Measurements from ENCODE around the gene DLGAP1. TPM values are rescaled to one million over a fixed set of nuclear protein-coding genes. Genes with fewer than 3 reads are reported as not detected.

DLGAP1 gene
- polyA plus RNA-seq, 1 of the 3 experiments (the other 2 are of a cell fraction): not detected

GRCh38 chr18:4333043-4333442 is 122.1 kb downstream of the DLGAP1 start:
- no peak overlapping the region for H3K4me2 ChIP-seq

GRCh38 chr18:4319738-4320677 is 135.1 kb downstream of the DLGAP1 start:
- Histone ChIP-seq H3K27ac (ENCODE audit: low read depth in 2 of 2, low read length in 1 of 2) (no peak overlapping the region), H3K4me3 (ENCODE audit: low read depth in 2 of 2, low read length in 1 of 2) (no peak overlapping the region), H3K4me1 (ENCODE audit: control insufficient read depth in 1 of 2, insufficient read depth in 2 of 2, low read depth in 1 of 2, low read length in 1 of 2) (no peaks in the 10 kb centered on the region), H3F3A (replicated peaks; ENCODE audit: insufficient read depth) (no peaks in the 10 kb centered on the region), H2AFZ (ENCODE audit: low read depth) (no peak overlapping the region), H3K9ac (no peak overlapping the region), H3K36me3 (replicated peaks in 1 of 2; ENCODE audit: control insufficient read depth in 1 of 2, insufficient read depth in 2 of 2, low read length in 1 of 2) (no peaks in the 10 kb centered on the region), H3K4me2 (no peak overlapping the region), H3K9me2 (no peaks in the 10 kb centered on the region), H4K20me1 (ENCODE audit: insufficient read depth) (no peaks in the 10 kb centered on the region), H3K27me3 (ENCODE audit: insufficient read depth) (no peaks in the 10 kb centered on the region), H3K79me2 (ENCODE audit: insufficient read depth) (no peaks in the 10 kb centered on the region), H3K9me3 (no peaks in the 10 kb centered on the region)
- POLR2A ChIA-PET: no interaction called here
- CTCF ChIA-PET: no interaction called here
- DNase-seq: no peak
- 0% methylated on average over 3 of the region's 3 CpGs for WGBS (ENCODE audit: low lambda C conversion rate)
- no peak for TF ChIP-seq REST (IDR thresholded peaks at IDR 0.05; ENCODE audit: low read depth, low read length)
- no peak for TF ChIP-seq CTCF (IDR thresholded peaks at IDR 0.05)
- no peak for TF ChIP-seq FOXM1 (IDR thresholded peaks at IDR 0.05; ENCODE audit: low read depth)
- no peak for TF ChIP-seq ZBTB33 (IDR thresholded peaks at IDR 0.05; ENCODE audit: borderline replicate concordance, low read depth)
- TF ChIP-seq EP300 (IDR thresholded peaks at IDR 0.05; ENCODE audit: borderline replicate concordance in 1 of 2, low read depth in 1 of 2, low read length in 1 of 2): no peak
- no peak for TF ChIP-seq FOSL2 (IDR thresholded peaks at IDR 0.05; ENCODE audit: borderline replicate concordance, low read depth)
- TF ChIP-seq TAF1 (IDR thresholded peaks at IDR 0.05; ENCODE audit: borderline replicate concordance, low read depth, low read length): no peak

More at GRCh38 chr18:4333043-4333442, 122.1 kb downstream of the DLGAP1 start:
- ChIA-PET CTCF (no interaction called here), POLR2A (no interaction called here)
- Histone ChIP-seq H3K9me3 (0 out of 2 replicates have a peak, but pooled peaks cover 4% of the 10 kb centered on the region), H3K27me3 (ENCODE audit: insufficient read depth) (no peaks in the 10 kb centered on the region), H3K79me2 (ENCODE audit: insufficient read depth) (no peaks in the 10 kb centered on the region), H3K4me3 (ENCODE audit: low read depth in 2 of 2, low read length in 1 of 2) (no peak overlapping the region), H3K27ac (ENCODE audit: low read depth in 2 of 2, low read length in 1 of 2) (no peak overlapping the region), H3K9me2 (no peaks in the 10 kb centered on the region), H3K36me3 (replicated peaks in 1 of 2; ENCODE audit: control insufficient read depth in 1 of 2, insufficient read depth in 2 of 2, low read length in 1 of 2) (no peaks in the 10 kb centered on the region), H3F3A (replicated peaks; ENCODE audit: insufficient read depth) (no peaks in the 10 kb centered on the region), H4K20me1 (ENCODE audit: insufficient read depth) (no peaks in the 10 kb centered on the region), H3K9ac (no peak overlapping the region), H2AFZ (ENCODE audit: low read depth) (no peak overlapping the region), H3K4me1 (ENCODE audit: control insufficient read depth in 1 of 2, insufficient read depth in 2 of 2, low read depth in 1 of 2, low read length in 1 of 2) (no peaks in the 10 kb centered on the region)
- whole genome bisulfite sequencing (ENCODE audit: low lambda C conversion rate): 17% methylated on average over 5 of the region's 5 CpGs
- DNase-seq: no peak
- TF ChIP-seq RCOR1 (IDR thresholded peaks at IDR 0.05; ENCODE audit: low read length) (no peak), RAD21 (IDR thresholded peaks at IDR 0.05; ENCODE audit: low read length) (no peak), FOSL2 (IDR thresholded peaks at IDR 0.05; ENCODE audit: borderline replicate concordance, low read depth) (no peak)
